Nephron (organoid): Measurements from ENCODE around the gene MORC3.
A peak's percentile ranks its signal among the peaks of the same experiment; 100 is the strongest.

Experiments
- H3K27ac Mint-ChIP-seq, 3 experiments: 2 replicates each; pipeline ENCODE4 v1.8.0; 2020; ENCODE audit warnings: mixed read lengths in 3 of 3, mild to moderate bottlenecking in 2 of 3, moderate library complexity in 1 of 3
- H3K27me3 Mint-ChIP-seq: 2 replicates; pipeline ENCODE4 v1.8.0; 2021; ENCODE audit warnings: low read depth, mild to moderate bottlenecking, moderate library complexity, mixed read lengths
- H3K36me3 Mint-ChIP-seq: 2 replicates; pipeline ENCODE4 v1.8.0; 2020; ENCODE audit warnings: low read depth, mixed read lengths
- H3K4me1 Mint-ChIP-seq: 2 replicates; pipeline ENCODE4 v1.8.0; 2020; ENCODE audit warnings: mixed read lengths
- H3K4me3 Mint-ChIP-seq, 3 experiments: 2 replicates each; pipeline ENCODE4 v1.8.0; 2020; ENCODE audit warnings: mild to moderate bottlenecking in 3 of 3, mixed read lengths in 3 of 3, moderate library complexity in 2 of 3
- H3K9me3 Mint-ChIP-seq: 2 replicates; pipeline ENCODE4 v1.8.0; 2020; ENCODE audit warnings: mixed read lengths
- TF ChIP-seq, protein P1 (sequence below), 3 experiments: fragments of 200-600 bp; sonication (generic); IDR thresholded peaks; one replicate each; pipeline ENCODE4 v1.5.0; 2021; ENCODE audit warnings: antibody characterized with exemption in 3 of 3; ENCODE audit not compliant: unreplicated experiment in 3 of 3

The MORC3 gene

DNA sequence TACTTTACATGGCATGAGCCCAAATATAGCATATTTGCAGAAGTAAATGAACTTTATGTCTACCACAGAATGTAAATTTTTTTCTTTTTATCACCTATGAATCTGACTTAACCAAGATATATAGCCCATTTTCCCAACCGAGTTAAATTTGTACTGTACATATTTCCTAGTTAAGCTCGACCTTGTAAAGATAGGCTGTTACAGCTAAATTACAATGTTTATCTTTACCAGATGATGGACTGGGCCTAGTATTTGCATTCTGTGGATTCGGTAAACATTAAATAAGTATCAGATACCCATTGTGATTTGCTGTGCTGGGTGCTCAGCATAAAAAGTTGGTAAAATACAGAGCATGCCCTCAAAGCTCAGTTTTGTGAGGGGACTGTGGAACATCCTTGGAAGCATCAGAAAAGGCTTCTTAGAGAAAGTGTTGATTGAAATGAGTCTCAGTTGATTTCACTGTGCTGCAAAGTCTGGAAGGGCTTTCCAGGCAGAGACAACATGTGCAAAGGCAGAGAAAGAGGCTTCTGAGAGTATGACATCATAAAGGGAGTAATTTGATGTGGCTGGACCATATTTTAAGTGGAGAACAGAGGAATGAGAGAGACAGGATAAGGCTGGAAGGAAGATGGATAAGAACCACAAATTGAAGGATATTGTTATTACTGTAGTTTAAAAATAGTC is 27.4 kb downstream of the MORC3 start:
- TF ChIP-seq, protein P1, sequence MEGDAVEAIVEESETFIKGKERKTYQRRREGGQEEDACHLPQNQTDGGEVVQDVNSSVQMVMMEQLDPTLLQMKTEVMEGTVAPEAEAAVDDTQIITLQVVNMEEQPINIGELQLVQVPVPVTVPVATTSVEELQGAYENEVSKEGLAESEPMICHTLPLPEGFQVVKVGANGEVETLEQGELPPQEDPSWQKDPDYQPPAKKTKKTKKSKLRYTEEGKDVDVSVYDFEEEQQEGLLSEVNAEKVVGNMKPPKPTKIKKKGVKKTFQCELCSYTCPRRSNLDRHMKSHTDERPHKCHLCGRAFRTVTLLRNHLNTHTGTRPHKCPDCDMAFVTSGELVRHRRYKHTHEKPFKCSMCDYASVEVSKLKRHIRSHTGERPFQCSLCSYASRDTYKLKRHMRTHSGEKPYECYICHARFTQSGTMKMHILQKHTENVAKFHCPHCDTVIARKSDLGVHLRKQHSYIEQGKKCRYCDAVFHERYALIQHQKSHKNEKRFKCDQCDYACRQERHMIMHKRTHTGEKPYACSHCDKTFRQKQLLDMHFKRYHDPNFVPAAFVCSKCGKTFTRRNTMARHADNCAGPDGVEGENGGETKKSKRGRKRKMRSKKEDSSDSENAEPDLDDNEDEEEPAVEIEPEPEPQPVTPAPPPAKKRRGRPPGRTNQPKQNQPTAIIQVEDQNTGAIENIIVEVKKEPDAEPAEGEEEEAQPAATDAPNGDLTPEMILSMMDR (IDR thresholded peaks at IDR 0.05; ENCODE audit: unreplicated experiment in 3 of 3) = no peak
- Mint-ChIP-seq H3K9me3 (no peaks in the 10 kb centered on the region), H3K4me3 (no peak overlapping the region), H3K27me3 (no peaks in the 10 kb centered on the region), H3K4me1 (no peaks in the 10 kb centered on the region), H3K36me3 (peaks cover 66% of the 10 kb centered on the region), H3K27ac (no peak overlapping the region)

DNA sequence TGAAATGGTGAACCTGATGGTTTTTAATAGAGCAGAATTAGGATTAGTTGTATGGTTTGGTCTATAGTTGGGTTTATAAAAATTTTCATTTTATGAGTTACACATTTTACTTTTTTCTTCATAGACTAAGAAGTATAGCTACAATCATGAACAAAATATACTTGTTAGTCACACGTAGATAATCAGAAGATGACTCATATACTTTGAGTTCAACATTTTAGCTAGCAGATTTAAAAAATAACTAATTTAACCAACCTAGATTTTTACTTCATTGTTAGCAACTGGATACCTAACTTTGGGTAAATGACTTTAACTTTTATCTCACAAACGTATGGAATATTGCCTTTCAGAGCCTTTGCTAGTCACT is 27.9 kb downstream of the MORC3 start:
- H3K27ac Mint-ChIP-seq = no peak overlapping the region
- H3K4me3 Mint-ChIP-seq = no peak overlapping the region
- TF ChIP-seq, protein P1 (IDR thresholded peaks at IDR 0.05; ENCODE audit: unreplicated experiment in 3 of 3) = no peak
- H3K36me3 Mint-ChIP-seq = peaks cover 70% of the 10 kb centered on the region
- H3K27me3 Mint-ChIP-seq = no peaks in the 10 kb centered on the region
- no peaks in the 10 kb centered on the region for H3K4me1 Mint-ChIP-seq
- no peaks in the 10 kb centered on the region for H3K9me3 Mint-ChIP-seq

DNA sequence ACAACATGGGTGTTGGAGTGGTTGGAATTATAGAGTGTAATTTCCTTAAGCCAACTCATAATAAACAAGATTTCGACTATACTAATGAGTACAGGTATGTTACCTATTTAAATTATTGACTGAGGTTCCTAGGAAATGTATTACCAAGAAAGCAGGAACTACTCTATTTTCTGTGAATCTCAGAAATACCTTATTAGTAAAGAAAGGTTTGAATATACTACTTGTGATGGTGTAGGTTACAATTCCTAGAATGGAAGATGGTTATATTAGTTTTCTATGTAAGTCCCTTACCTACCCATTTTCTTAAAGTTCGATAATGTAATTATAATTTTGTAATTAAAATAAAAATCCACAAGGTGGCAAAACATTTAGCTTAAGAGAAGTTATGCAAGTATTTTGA is 29.3 kb downstream of the MORC3 start:
- H3K4me1 Mint-ChIP-seq = no peaks in the 10 kb centered on the region
- no peak overlapping the region for H3K4me3 Mint-ChIP-seq
- TF ChIP-seq, protein P1 (IDR thresholded peaks at IDR 0.05; ENCODE audit: unreplicated experiment in 3 of 3) = no peak
- peaks cover 66% of the 10 kb centered on the region for H3K36me3 Mint-ChIP-seq
- no peaks in the 10 kb centered on the region for H3K9me3 Mint-ChIP-seq
- H3K27ac Mint-ChIP-seq = no peak overlapping the region
- no peaks in the 10 kb centered on the region for H3K27me3 Mint-ChIP-seq

DNA sequence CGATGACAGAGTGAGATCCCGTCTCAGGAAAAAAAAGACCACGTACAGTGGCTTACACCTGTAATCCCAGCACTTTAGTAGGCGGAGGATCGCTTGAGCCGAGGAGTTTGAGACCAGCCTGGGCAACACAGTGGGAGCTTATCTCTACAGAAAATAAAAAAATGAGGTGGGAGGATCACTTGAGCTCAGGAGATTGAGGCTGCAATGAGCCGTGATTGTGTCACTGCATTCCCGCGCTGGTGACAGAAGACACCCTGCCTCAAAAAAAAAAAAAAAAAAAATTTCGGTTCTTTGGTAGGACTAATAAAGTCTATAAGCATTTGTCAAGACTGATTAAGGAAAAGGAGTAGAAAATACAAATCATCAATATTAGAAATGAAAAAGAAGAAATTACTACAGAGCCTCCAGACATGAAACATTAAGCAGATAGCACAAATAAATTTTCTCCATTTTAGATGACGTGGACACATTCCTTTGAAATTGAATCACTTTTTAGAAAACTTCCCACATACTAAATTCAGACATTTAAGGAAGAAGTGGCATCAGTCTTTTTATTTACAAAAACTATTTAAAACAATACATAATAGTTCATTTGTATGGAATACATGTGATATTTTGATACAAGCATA is 30.4 kb downstream of the MORC3 start:
- peaks cover 69% of the 10 kb centered on the region for H3K36me3 Mint-ChIP-seq
- H3K27ac Mint-ChIP-seq = peak overlapping the region in 2 of 3 experiments; percentile 5 to 54
- H3K9me3 Mint-ChIP-seq = no peaks in the 10 kb centered on the region
- TF ChIP-seq, protein P1 (IDR thresholded peaks at IDR 0.05; ENCODE audit: unreplicated experiment in 3 of 3) = no peak
- no peaks in the 10 kb centered on the region for H3K27me3 Mint-ChIP-seq
- no peak overlapping the region for H3K4me3 Mint-ChIP-seq
- no peaks in the 10 kb centered on the region for H3K4me1 Mint-ChIP-seq

DNA sequence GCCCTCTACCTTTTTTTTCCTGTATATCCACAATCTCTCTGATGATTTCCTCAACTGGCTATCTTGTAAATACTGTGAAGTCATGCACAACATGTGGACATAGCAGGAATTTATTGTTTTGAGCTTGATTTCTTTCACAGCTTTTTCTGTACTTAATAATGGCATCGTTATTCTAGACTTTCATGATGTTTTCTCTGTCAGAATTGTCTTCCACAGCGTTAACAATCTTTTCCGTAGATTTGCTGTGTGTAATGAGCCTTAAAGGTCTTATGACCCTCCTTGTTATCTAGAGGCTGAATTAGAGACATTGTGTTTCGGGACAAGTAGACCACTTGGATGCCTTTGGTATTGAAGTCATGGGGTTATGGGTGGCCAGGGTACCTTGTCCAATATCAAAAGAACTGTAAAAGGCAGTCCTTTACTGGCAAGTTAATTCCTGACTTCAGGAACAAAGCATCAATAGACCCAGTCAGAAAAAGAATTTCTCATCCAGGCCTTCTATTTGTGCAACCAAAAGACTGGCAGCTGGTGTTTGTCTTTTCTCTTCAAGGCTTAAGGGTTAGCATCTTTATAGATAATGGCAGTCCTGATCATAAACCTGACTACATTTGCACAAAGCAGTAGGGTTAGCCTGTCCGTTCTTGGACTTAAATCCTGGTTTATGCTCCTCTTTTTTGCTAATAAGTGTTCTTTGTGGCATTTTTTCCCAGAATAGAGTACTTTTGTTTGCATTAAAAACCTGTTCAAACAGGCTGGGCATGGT is 35.1 kb downstream of the MORC3 start:
- Mint-ChIP-seq H3K9me3 (no peaks in the 10 kb centered on the region), H3K27me3 (no peaks in the 10 kb centered on the region)
- TF ChIP-seq, protein P1 (IDR thresholded peaks at IDR 0.05; ENCODE audit: unreplicated experiment in 3 of 3) = no peak

More for the DNA sequence above, 35.1 kb downstream of the MORC3 start:
- peak overlapping the region in 1 of 3 experiments; percentile 2 for H3K27ac Mint-ChIP-seq
- no peaks in the 10 kb centered on the region for H3K4me1 Mint-ChIP-seq
- H3K36me3 Mint-ChIP-seq = peaks cover 47% of the 10 kb centered on the region
- H3K4me3 Mint-ChIP-seq = no peak overlapping the region
